Aorta (tissue), 5 donors: Measurements from ENCODE around the gene PTGER3. TPM values are rescaled to one million over a fixed set of nuclear protein-coding genes. Genes with fewer than 3 reads are reported as not detected.

ENCODE experiments used
- ATAC-seq: fragments of 200-7000 bp; cut with Tn5 transposase; one replicate; pipeline ENCODE4 v1.9.1; 2022; ENCODE audit warnings: moderate library complexity; ENCODE audit not compliant: low FRiP score
- DNase-seq, 2 donors: peaks; one replicate each; pipeline ENCODE4 v3.0.0-alpha.2; 2020
- H3K27ac ChIP-seq, 2 donors: one replicate each; pipeline ENCODE4 v1.5.1; 2013; ENCODE audit warnings: low read length in 2 of 2, mild to moderate bottlenecking in 2 of 2, moderate library complexity in 2 of 2, control low read depth in 1 of 2, inconsistent platforms in 1 of 2, low read depth in 1 of 2
- H3K27me3 ChIP-seq, 2 donors: one replicate each; pipeline ENCODE4 v1.6.1; 2013; ENCODE audit warnings: control low read depth in 1 of 2, low read length in 1 of 2, mild to moderate bottlenecking in 1 of 2, moderate library complexity in 1 of 2; ENCODE audit not compliant: insufficient read depth in 2 of 2, control insufficient read depth in 1 of 2
- H3K36me3 ChIP-seq, 2 donors: one replicate each; pipeline ENCODE4 v1.6.1; 2013; ENCODE audit warnings: control low read depth in 1 of 2, low read length in 1 of 2, mild to moderate bottlenecking in 1 of 2; ENCODE audit not compliant: insufficient read depth in 2 of 2, control insufficient read depth in 1 of 2
- H3K4me1 ChIP-seq, 2 donors: one replicate each; pipeline ENCODE4 v1.6.1; 2013; ENCODE audit warnings: low read length in 2 of 2, control low read depth in 1 of 2, mild to moderate bottlenecking in 1 of 2, moderate library complexity in 1 of 2; ENCODE audit not compliant: insufficient read depth in 2 of 2, control insufficient read depth in 1 of 2
- H3K4me3 ChIP-seq, 2 donors: one replicate each; pipeline ENCODE4 v1.5.1; 2013; ENCODE audit warnings: low read length in 2 of 2, control low read depth in 1 of 2, mild to moderate bottlenecking in 1 of 2
- H3K9me3 ChIP-seq: one replicate; pipeline ENCODE4 v1.6.1; 2013; ENCODE audit warnings: mild to moderate bottlenecking, low read length; ENCODE audit not compliant: control insufficient read depth
- WGBS, 2 donors: extraction: QIAGEN DNeasy Blood & Tissue Kit; methylation state at CpG; one replicate each; pipeline ENCODE4 v1.1.7; 2013; 5-methylcytosine and 5-hydroxymethylcytosine counted together
- intact Hi-C, 2 donors: fragments of 100-400 bp; cut with DNase I; formaldehyde crosslinking; loops; one replicate each; pipeline versions ENCODE4 v1.14.2 to v1.15.0; 2022
- polyA plus RNA-seq, 2 donors: library from polyadenylated mRNA; stranded (reverse); fragments of 200-250 nt; gene quantifications; one replicate each; pipeline ENCODE4 v1.2.3, GENCODE V29; 2013
- total RNA-seq, 2 donors: library from RNA; stranded (reverse); fragmentation: NEBNext Ultra II Directional; extraction: Animal tissue kit (Norgen Biotek cat#: 25700); gene quantifications; one replicate each; pipeline ENCODE4 v1.2.1, GENCODE V29; 2021
- donor health status: healthy with polysubstance abuse.
- donor health status: Bipolar disorder and iron deficiency.
- donor health status: DM: no; HTN: no; CAD: no.
- donor health status: DM: no; HTN: no; CAD: no.
- donor health status: DM: yes; HTN: yes; CAD: no.

PTGER3 gene
- total and polyA plus RNA-seq, 4 donors: 14.9 to 40.0 (median 24.0) TPM

- Histone ChIP-seq H3K27me3 (no peaks in the 10 kb centered on the region), H3K9me3 (no peaks in the 10 kb centered on the region), H3K36me3 (no peaks in the 10 kb centered on the region), H3K4me1 (peaks cover 2 to 4% of the 10 kb centered on the region in 2 donors), H3K4me3 (no peak overlapping the region), H3K27ac (peak overlapping the region in 1 of 2 donors; percentile 28)
- no peak for ATAC-seq
- WGBS, 2 donors: 13 to 17% methylated on average over 1 of the region's 1 CpG
- intact Hi-C loops: loop anchor here in 1 of 2 donors (5.0 kb wide), 1 partner anchor 153 kb away; no protein-coding TSS in a partner anchor
- DNase-seq: no peak
Measured at GRCh38 chr1:71030026-71030425, 17.6 kb downstream of the PTGER3 start.

GRCh38 chr1:71028981-71029380, 18.6 kb downstream of the PTGER3 start:
- no peak for ATAC-seq
- intact Hi-C loops: no loop called here
- Histone ChIP-seq H3K4me1 (peaks cover 3 to 4% of the 10 kb centered on the region in 2 donors), H3K4me3 (no peak overlapping the region), H3K27ac (no peak overlapping the region), H3K9me3 (no peaks in the 10 kb centered on the region), H3K27me3 (no peaks in the 10 kb centered on the region), H3K36me3 (no peaks in the 10 kb centered on the region)
- no peak for DNase-seq
- 84 to 93% methylated on average over 1 of the region's 1 CpG for WGBS, 2 donors

- peaks cover 3 to 4% of the 10 kb centered on the region in 2 donors for H3K4me1 ChIP-seq
- no peaks in the 10 kb centered on the region for H3K36me3 ChIP-seq
- H3K4me3 ChIP-seq: peak overlapping the region; percentile 25 to 65
- intact Hi-C loops: no loop called here
- no peaks in the 10 kb centered on the region for H3K27me3 ChIP-seq
- no peak for DNase-seq
- H3K27ac ChIP-seq: peak overlapping the region; percentile 4 to 18
- no peaks in the 10 kb centered on the region for H3K9me3 ChIP-seq
- no peak for ATAC-seq
- 3 to 13% methylated on average over 7 of the region's 7 CpGs for WGBS, 2 donors
Measured at GRCh38 chr1:71027991-71028390, 19.6 kb downstream of the PTGER3 start.

GRCh38 chr1:71026093-71026492, 21.5 kb downstream of the PTGER3 start:
- Histone ChIP-seq H3K4me3 (no peak overlapping the region), H3K36me3 (no peaks in the 10 kb centered on the region), H3K27ac (peak overlapping the region in 1 of 2 donors; percentile 57), H3K9me3 (no peaks in the 10 kb centered on the region), H3K27me3 (no peaks in the 10 kb centered on the region), H3K4me1 (peaks cover 2 to 8% of the 10 kb centered on the region in 2 donors)
- intact Hi-C loops: no loop called here
- WGBS, 2 donors: 71 to 79% methylated on average over 4 of the region's 4 CpGs
- no peak for ATAC-seq
- no peak for DNase-seq

GRCh38 chr1:71023515-71023914, 24.1 kb downstream of the PTGER3 start:
- intact Hi-C loops: no loop called here
- WGBS, 2 donors: 70 to 89% methylated on average over 4 of the region's 4 CpGs
- Histone ChIP-seq H3K4me1 (peaks cover 2 to 4% of the 10 kb centered on the region in 2 donors), H3K36me3 (no peaks in the 10 kb centered on the region), H3K27ac (no peak overlapping the region), H3K27me3 (no peaks in the 10 kb centered on the region), H3K4me3 (no peak overlapping the region), H3K9me3 (no peaks in the 10 kb centered on the region)
- DNase-seq: no peak
- ATAC-seq: no peak

- no peaks in the 10 kb centered on the region for H3K9me3 ChIP-seq
- H3K27me3 ChIP-seq: no peaks in the 10 kb centered on the region
- DNase-seq (no peak), ATAC-seq (no peak)
- H3K36me3 ChIP-seq: no peaks in the 10 kb centered on the region
- WGBS, 2 donors: 66 to 71% methylated on average over 7 of the region's 7 CpGs
- no peak overlapping the region for H3K4me3 ChIP-seq
- peaks cover 4% of the 10 kb centered on the region in 2 donors for H3K4me1 ChIP-seq
- intact Hi-C loops: no loop called here
- no peak overlapping the region for H3K27ac ChIP-seq
Measured at GRCh38 chr1:71019233-71019969, 28.2 kb downstream of the PTGER3 start.

GRCh38 chr1:71018791-71019190, 28.8 kb downstream of the PTGER3 start:
- Histone ChIP-seq H3K36me3 (no peaks in the 10 kb centered on the region), H3K4me3 (no peak overlapping the region), H3K27me3 (no peaks in the 10 kb centered on the region), H3K27ac (no peak overlapping the region), H3K4me1 (peaks cover 4% of the 10 kb centered on the region in 2 donors), H3K9me3 (no peaks in the 10 kb centered on the region)
- ATAC-seq: no peak
- no peak for DNase-seq
- intact Hi-C loops: no loop called here

- Histone ChIP-seq H3K27me3 (no peaks in the 10 kb centered on the region), H3K4me1 (peaks cover 2 to 4% of the 10 kb centered on the region in 2 donors), H3K36me3 (no peaks in the 10 kb centered on the region), H3K9me3 (no peaks in the 10 kb centered on the region), H3K4me3 (peak overlapping the region in 1 of 2 donors; percentile 18), H3K27ac (peak overlapping the region in 1 of 2 donors; percentile 28)
- intact Hi-C loops: no loop called here
- DNase-seq (no peak), ATAC-seq (no peak)
- WGBS, 2 donors: 13 to 22% methylated on average over 5 of the region's 5 CpGs
Measured at GRCh38 chr1:71015745-71016144, 31.9 kb downstream of the PTGER3 start.

- 94 to 97% methylated on average over 1 of the region's 1 CpG for WGBS, 2 donors
- no peak for DNase-seq
- Histone ChIP-seq H3K36me3 (no peaks in the 10 kb centered on the region), H3K4me1 (peaks cover 2 to 4% of the 10 kb centered on the region in 2 donors), H3K27ac (peak overlapping the region in 1 of 2 donors; percentile 51), H3K4me3 (no peak overlapping the region), H3K27me3 (no peaks in the 10 kb centered on the region), H3K9me3 (no peaks in the 10 kb centered on the region)
- ATAC-seq: no peak
- intact Hi-C loops: no loop called here
Measured at GRCh38 chr1:71014178-71014579, 33.4 kb downstream of the PTGER3 start.
